H9 (cell line): Measurements from ENCODE around the gene ASPRV1. TPM values are rescaled to one million over a fixed set of nuclear protein-coding genes. Genes with fewer than 3 reads are reported as not detected.

Source experiments
- DNase-seq: peaks from one replicate; pipeline ENCODE4 v3.0.0-alpha.2; 2017
- H2AFZ ChIP-seq: one replicate; pipeline ENCODE4 v1.6.1; 2013; ENCODE audit warnings: mild to moderate bottlenecking, low read length, control low read depth, moderate library complexity
- H2AK5ac ChIP-seq: 2 replicates; pipeline ENCODE4 v1.6.1; 2013; ENCODE audit warnings: low read length, control low read depth, mixed read lengths; ENCODE audit not compliant: insufficient read length
- H2BK120ac ChIP-seq: one replicate; pipeline ENCODE4 v1.6.1; 2013; ENCODE audit warnings: low read depth, mild to moderate bottlenecking, low read length, control low read depth, inconsistent platforms; ENCODE audit not compliant: poor library complexity, severe bottlenecking
- H2BK12ac ChIP-seq: 2 replicates; pipeline ENCODE4 v1.6.1; 2013; ENCODE audit warnings: low read length, control low read depth, mixed read lengths, low read depth; ENCODE audit not compliant: insufficient read length
- H2BK15ac ChIP-seq: 2 replicates; pipeline ENCODE4 v1.6.1; 2013; ENCODE audit warnings: low read depth, low read length, control low read depth
- H2BK20ac ChIP-seq: one replicate; pipeline ENCODE4 v1.6.1; 2013; ENCODE audit warnings: low read depth, mild to moderate bottlenecking, low read length, control low read depth, inconsistent platforms; ENCODE audit not compliant: poor library complexity, severe bottlenecking
- H2BK5ac ChIP-seq: 2 replicates; pipeline ENCODE4 v1.6.1; 2013; ENCODE audit warnings: low read length, control low read depth, mixed read lengths; ENCODE audit not compliant: insufficient read length
- H3K14ac ChIP-seq: 2 replicates; pipeline ENCODE4 v1.6.1; 2013; ENCODE audit warnings: low read length, control low read depth; ENCODE audit not compliant: insufficient read depth
- H3K18ac ChIP-seq: 2 replicates; pipeline ENCODE4 v1.6.1; 2013; ENCODE audit warnings: low read depth, mild to moderate bottlenecking, mixed read lengths, low read length, control low read depth; ENCODE audit not compliant: insufficient read length
- H3K23ac ChIP-seq: 2 replicates; pipeline ENCODE4 v1.6.1; 2013; ENCODE audit warnings: low read length, control low read depth, mixed read lengths, low read depth; ENCODE audit not compliant: insufficient read length
- H3K23me2 ChIP-seq: 2 replicates; pipeline ENCODE4 v1.6.1; 2013; ENCODE audit warnings: low read depth, mild to moderate bottlenecking, mixed read lengths, low read length, control low read depth; ENCODE audit not compliant: insufficient read length, poor library complexity, severe bottlenecking
- H3K27ac ChIP-seq: 2 replicates; pipeline ENCODE4 v1.5.1; 2013; ENCODE audit warnings: low read length, control low read depth, mixed read lengths, low read depth; ENCODE audit not compliant: insufficient read length
- H3K27me3 ChIP-seq: 2 replicates; pipeline ENCODE4 v1.6.1; 2013; ENCODE audit warnings: low read length, control low read depth, inconsistent platforms; ENCODE audit not compliant: insufficient read depth
- H3K4ac ChIP-seq: 2 replicates; pipeline ENCODE4 v1.6.1; 2013; ENCODE audit warnings: low read depth, mild to moderate bottlenecking, control low read depth, inconsistent platforms, low read length, moderate library complexity
- H3K4me1 ChIP-seq: 2 replicates; pipeline ENCODE4 v1.6.1; 2013; ENCODE audit warnings: low read length, control low read depth, inconsistent platforms; ENCODE audit not compliant: insufficient read depth
- H3K4me2 ChIP-seq: 2 replicates; pipeline ENCODE4 v1.6.1; 2013; ENCODE audit warnings: low read length, control low read depth, mixed read lengths; ENCODE audit not compliant: insufficient read length, insufficient read depth
- H3K56ac ChIP-seq: 2 replicates; pipeline ENCODE4 v1.6.1; 2013; ENCODE audit warnings: low read depth, mild to moderate bottlenecking, mixed read lengths, low read length, control low read depth; ENCODE audit not compliant: insufficient read length
- H3K79me1 ChIP-seq: 2 replicates; pipeline ENCODE4 v1.6.1; 2013; ENCODE audit warnings: low read depth, mild to moderate bottlenecking, moderate library complexity, low read length, control low read depth, inconsistent platforms; ENCODE audit not compliant: insufficient read depth, poor library complexity, severe bottlenecking
- H3K79me2 ChIP-seq: 2 replicates; pipeline ENCODE4 v1.6.1; 2013; ENCODE audit warnings: low read length, control low read depth, inconsistent platforms; ENCODE audit not compliant: insufficient read depth
- H3K9ac ChIP-seq: 2 replicates; pipeline ENCODE4 v1.6.1; 2013; ENCODE audit warnings: low read length, control low read depth, mixed read lengths; ENCODE audit not compliant: insufficient read length; ENCODE audit errors: extremely low read depth
- H3K9me3 ChIP-seq: one replicate; pipeline ENCODE4 v1.6.1; 2013; ENCODE audit warnings: low read depth, low read length, inconsistent platforms; ENCODE audit not compliant: control insufficient read depth
- H3T11ph ChIP-seq: one replicate; pipeline ENCODE4 v1.6.1; 2013; ENCODE audit warnings: mild to moderate bottlenecking, low read length, control low read depth, inconsistent platforms
- H4K20me1 ChIP-seq: one replicate; pipeline ENCODE4 v1.6.1; 2013; ENCODE audit not compliant: control insufficient read depth, insufficient read length, insufficient read depth
- H4K5ac ChIP-seq: 2 replicates; pipeline ENCODE4 v1.6.1; 2013; ENCODE audit warnings: low read depth, mild to moderate bottlenecking, mixed read lengths, low read length, control low read depth; ENCODE audit not compliant: insufficient read length
- H4K8ac ChIP-seq: replicated peaks from 2 replicates; pipeline ENCODE4 v1.6.1; 2013; ENCODE audit warnings: low read length, control low read depth, mixed read lengths, low read depth; ENCODE audit not compliant: insufficient read length
- H4K91ac ChIP-seq: 2 replicates; pipeline ENCODE4 v1.6.1; 2013; ENCODE audit warnings: low read depth, mild to moderate bottlenecking, moderate library complexity, mixed read lengths, low read length, control low read depth; ENCODE audit not compliant: insufficient read length
- H3K27ac Mint-ChIP-seq, 3 experiments: 2 replicates in 2 of 3; 3 replicates in 1 of 3; pipeline ENCODE4 v1.8.0; 2020 to 2021; ENCODE audit warnings: mixed read lengths in 3 of 3, mild to moderate bottlenecking in 1 of 3, moderate library complexity in 1 of 3
- H3K27me3 Mint-ChIP-seq: 2 replicates; pipeline ENCODE4 v1.8.0; 2021; ENCODE audit warnings: low read depth, mild to moderate bottlenecking, moderate library complexity, mixed read lengths
- H3K36me3 Mint-ChIP-seq, 3 experiments: 2 replicates in 2 of 3; 3 replicates in 1 of 3; pipeline ENCODE4 v1.8.0; 2020 to 2021; ENCODE audit warnings: low read depth in 3 of 3, mixed read lengths in 3 of 3; ENCODE audit not compliant: insufficient read depth in 1 of 3
- H3K4me1 Mint-ChIP-seq, 2 experiments: 2 replicates each; pipeline ENCODE4 v1.8.0; 2020; ENCODE audit warnings: mixed read lengths in 2 of 2
- H3K4me3 Mint-ChIP-seq, 2 experiments: 2 replicates in 1 of 2; 3 replicates in 1 of 2; pipeline ENCODE4 v1.8.0; 2020 to 2021; ENCODE audit warnings: mild to moderate bottlenecking in 2 of 2, mixed read lengths in 2 of 2, moderate library complexity in 1 of 2
- H3K9me3 Mint-ChIP-seq, 2 experiments: 2 replicates in 1 of 2; 3 replicates in 1 of 2; pipeline ENCODE4 v1.8.0; 2020; ENCODE audit warnings: mild to moderate bottlenecking in 2 of 2, mixed read lengths in 2 of 2, moderate library complexity in 1 of 2
- CTCF ChIP-seq: fragments of 200-600 bp; sonication (generic); conservative IDR thresholded peaks from 3 replicates; pipeline ENCODE4 v1.8.0; 2021; ENCODE audit warnings: antibody characterized with exemption, mild to moderate bottlenecking
- WGBS: extraction: QIAGEN DNeasy Blood & Tissue Kit; methylation state at CpG from one replicate; pipeline ENCODE4 v1.1.7; 2013; ENCODE audit warnings: missing lambda C conversion rate, low lambda C conversion rate, mixed read lengths; ENCODE audit not compliant: insufficient read length; ENCODE audit errors: extremely low coverage; 5-methylcytosine and 5-hydroxymethylcytosine counted together
- total RNA-seq: library from RNA; stranded (reverse); gene quantifications from 2 replicates; pipeline ENCODE4 v1.2.1, GENCODE V29; 2021

ASPRV1 gene
- total RNA-seq, 1 experiment from 2014 or later, result 0.57 TPM

GRCh38 chr2:69933839-69934613 lies 27.4 kb downstream of the ASPRV1 start:
- no peak overlapping the region for H4K91ac ChIP-seq
- H2BK5ac ChIP-seq, result no peak overlapping the region
- no peaks in the 10 kb centered on the region for H3K9me3 ChIP-seq
- no peak overlapping the region for H4K8ac ChIP-seq
- no peak overlapping the region for H2BK15ac ChIP-seq
- no peak overlapping the region for H4K5ac ChIP-seq
- no peaks in the 10 kb centered on the region for H3K79me2 ChIP-seq
- no CpG with 5 or more reads among the region's 4 CpGs for WGBS
- no peaks in the 10 kb centered on the region for H3K23me2 ChIP-seq
- Mint-ChIP-seq H3K4me3 (no peak overlapping the region), H3K36me3 (peaks cover 0 to 23% (median 10%) of the 10 kb centered on the region in 3 experiments; a peak in 5 of 7 replicates), H3K9me3 (no peaks in the 10 kb centered on the region), H3K27ac (peak overlapping the region in 1 of 3 experiments; percentile 54; a peak in 1 of 7 replicates), H3K27me3 (no peaks in the 10 kb centered on the region), H3K4me1 (peaks cover 13 to 19% of the 10 kb centered on the region in 2 experiments)
- no peak overlapping the region for H2BK12ac ChIP-seq
- H3K18ac ChIP-seq, result no peak overlapping the region
- H3K4me2 ChIP-seq, result no peak overlapping the region
- H3K9ac ChIP-seq, result no peak overlapping the region
- TF ChIP-seq CTCF, result no peak
- H2BK120ac ChIP-seq, result no peak overlapping the region
- H4K20me1 ChIP-seq, result no peaks in the 10 kb centered on the region
- H3T11ph ChIP-seq, result no peak overlapping the region
- H3K4ac ChIP-seq, result no peak overlapping the region
- H3K56ac ChIP-seq, result no peak overlapping the region
- H3K27me3 ChIP-seq, result no peaks in the 10 kb centered on the region
- no peak overlapping the region for H3K23ac ChIP-seq
- H2BK20ac ChIP-seq, result no peak overlapping the region
- no peak overlapping the region for H2AFZ ChIP-seq
- no peak overlapping the region for H3K27ac ChIP-seq
- H3K79me1 ChIP-seq, result no peaks in the 10 kb centered on the region
- no peaks in the 10 kb centered on the region for H3K4me1 ChIP-seq
- no peak overlapping the region for H3K14ac ChIP-seq
- no peak overlapping the region for H2AK5ac ChIP-seq
- DNase-seq, result no peak
